ENCODE data around the gene LAMC3.
A peak's percentile ranks its signal among the peaks of the same experiment; 100 is the strongest.

The LAMC3 gene

GRCh38 chr9:131117121-131117761 is 108.3 kb downstream of the LAMC3 start:
- DNase-seq (ENCODE audit: low read depth): no peak

GRCh38 chr9:131117762-131118145 is 108.8 kb downstream of the LAMC3 start:
- no peak for DNase-seq (ENCODE audit: low read depth)

GRCh38 chr9:131119600-131119999 is 110.6 kb downstream of the LAMC3 start:
- DNase-seq (ENCODE audit: low read depth): no peak

GRCh38 chr9:131120620-131121228 is 111.8 kb downstream of the LAMC3 start:
- no peak for DNase-seq (ENCODE audit: low read depth)

- no peak for DNase-seq (ENCODE audit: low read depth)
These were observed 112.4 kb downstream of the LAMC3 start for GRCh38 chr9:131121346-131121745.

GRCh38 chr9:131122158-131122557 is 113.2 kb downstream of the LAMC3 start:
- no peak for DNase-seq (ENCODE audit: low read depth)

GRCh38 chr9:131125038-131125287 is 116.0 kb downstream of the LAMC3 start:
- no peak for DNase-seq (ENCODE audit: low read depth)

- DNase-seq (ENCODE audit: low read depth): peak; percentile 100
These were observed 116.5 kb downstream of the LAMC3 start, which contains the start of gene NUP214 for GRCh38 chr9:131125288-131126058. NUP214 (plus strand) TSS chr9:131125586; CDS start chr9:131125705, 119 bp downstream.

GRCh38 chr9:131126059-131126426 is 117.1 kb downstream of the LAMC3 start:
- DNase-seq (ENCODE audit: low read depth): no peak

GRCh38 chr9:131129183-131129582 is 120.2 kb downstream of the LAMC3 start:
- no peak for DNase-seq (ENCODE audit: low read depth)

- DNase-seq (ENCODE audit: low read depth): no peak
These were observed 129.7 kb downstream of the LAMC3 start for GRCh38 chr9:131138676-131139075.

- no peak for DNase-seq (ENCODE audit: low read depth)
These were observed 131.1 kb downstream of the LAMC3 start for GRCh38 chr9:131140112-131140511.

- DNase-seq (ENCODE audit: low read depth): no peak
These were observed 131.6 kb downstream of the LAMC3 start for GRCh38 chr9:131140550-131140949.

- DNase-seq (ENCODE audit: low read depth): no peak
These were observed 133.2 kb downstream of the LAMC3 start for GRCh38 chr9:131142160-131142559.
